Karpas-422 (cell line): ENCODE data around the gene CCDC8. TPM values are rescaled to one million over a fixed set of nuclear protein-coding genes. Genes with fewer than 3 reads are reported as not detected.

Experiments
- DNase-seq: peaks from one replicate; pipeline ENCODE4 v3.0.0-alpha.2; 2015
- H2AFZ ChIP-seq: fragments of 200-600 bp; sonication (generic); 2 replicates; pipeline ENCODE4 v1.6.1; 2014; ENCODE audit warnings: antibody characterized with exemption, low read length, mixed read lengths
- H3K27ac ChIP-seq: fragments of 200-600 bp; sonication (generic); 2 replicates; pipeline ENCODE4 v1.5.1; 2014; ENCODE audit warnings: mild to moderate bottlenecking, low read length, moderate library complexity
- H3K27me3 ChIP-seq: fragments of 200-600 bp; sonication (generic); 2 replicates; pipeline ENCODE4 v1.6.1; 2014; ENCODE audit warnings: low read length, mixed read lengths
- H3K36me3 ChIP-seq: fragments of 200-600 bp; sonication (generic); 2 replicates; pipeline ENCODE4 v1.6.1; 2014; ENCODE audit warnings: low read length, mixed read lengths; ENCODE audit not compliant: insufficient read depth
- H3K4me1 ChIP-seq: fragments of 200-600 bp; sonication (generic); 2 replicates; pipeline ENCODE4 v1.6.1; 2014; ENCODE audit warnings: mild to moderate bottlenecking, low read length, mixed read lengths
- H3K4me2 ChIP-seq: fragments of 200-600 bp; sonication (generic); 2 replicates; pipeline ENCODE4 v1.6.1; 2014; ENCODE audit warnings: low read length, low read depth, mild to moderate bottlenecking; ENCODE audit not compliant: poor library complexity, severe bottlenecking
- H3K4me3 ChIP-seq: fragments of 200-600 bp; sonication (generic); 2 replicates; pipeline ENCODE4 v1.5.1; 2014; ENCODE audit warnings: mild to moderate bottlenecking, antibody characterized with exemption, low read length, mixed read lengths
- H3K79me2 ChIP-seq: fragments of 200-600 bp; sonication (generic); 2 replicates; pipeline ENCODE4 v1.6.1; 2014; ENCODE audit warnings: mild to moderate bottlenecking, low read length, mixed read lengths
- H3K9ac ChIP-seq: fragments of 200-600 bp; sonication (generic); 2 replicates; pipeline ENCODE4 v1.6.0; 2014; ENCODE audit warnings: low read length
- H3K9me2 ChIP-seq: fragments of 200-600 bp; sonication (generic), shearing (Covaris generic); replicated peaks from 2 replicates; pipeline ENCODE4 v1.6.0; 2014; ENCODE audit warnings: mild to moderate bottlenecking, low read length, moderate library complexity; ENCODE audit not compliant: insufficient read depth
- H3K9me3 ChIP-seq: fragments of 300-700, 200-600 bp; sonication (generic); 2 replicates; pipeline ENCODE4 v1.6.1; 2014; ENCODE audit warnings: low read length, mixed read lengths
- H4K20me1 ChIP-seq: fragments of 200-600 bp; sonication (generic); 2 replicates; pipeline ENCODE4 v1.6.1; 2014; ENCODE audit warnings: mild to moderate bottlenecking, antibody characterized with exemption, low read length, low read depth; ENCODE audit not compliant: insufficient read depth
- total RNA-seq: library from RNA; depleted of rRNA; stranded (reverse); fragments of >200 nt; shearing (Covaris generic); gene quantifications from 2 replicates; pipeline ENCODE4 v1.2.3, GENCODE V29; 2014; ENCODE audit warnings: low replicate concordance

Gene CCDC8
- total RNA-seq, 1 experiment from 2014 or later: not detected

DNA sequence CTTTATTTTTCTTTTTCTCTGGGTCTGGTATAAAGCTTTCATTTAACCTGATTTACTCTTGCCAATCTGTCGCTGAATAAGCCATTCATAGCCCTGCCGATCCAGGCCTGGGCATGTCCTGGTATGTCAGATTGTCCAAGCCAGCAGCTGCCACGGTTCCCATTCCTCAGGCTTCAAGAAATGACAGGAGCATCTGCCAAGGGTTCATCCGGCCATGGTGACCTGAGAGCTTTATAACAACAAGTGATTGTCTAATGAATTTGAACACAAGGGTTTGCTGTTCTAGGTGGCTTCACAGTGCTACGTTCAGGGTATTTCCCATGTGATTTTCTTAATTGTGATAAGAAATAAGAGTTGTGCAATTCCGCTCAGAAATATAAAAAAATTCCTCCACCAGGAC, 38.0 kb upstream of the CCDC8 start:
- Histone ChIP-seq H3K36me3 (no peaks in the 10 kb centered on the region), H4K20me1 (no peaks in the 10 kb centered on the region), H3K4me1 (peaks cover 14% of the 10 kb centered on the region), H3K9me3 (no peaks in the 10 kb centered on the region), H3K9me2 (no peaks in the 10 kb centered on the region), H3K79me2 (no peaks in the 10 kb centered on the region), H3K27ac (no peak overlapping the region), H3K4me2 (no peak overlapping the region), H3K27me3 (no peaks in the 10 kb centered on the region), H3K4me3 (no peak overlapping the region), H2AFZ (no peak overlapping the region), H3K9ac (no peak overlapping the region)
- DNase-seq: no peak

- Histone ChIP-seq H3K9me2 (no peaks in the 10 kb centered on the region), H3K36me3 (no peaks in the 10 kb centered on the region), H3K9me3 (no peaks in the 10 kb centered on the region), H3K79me2 (no peaks in the 10 kb centered on the region), H3K4me2 (no peak overlapping the region), H4K20me1 (no peaks in the 10 kb centered on the region), H3K9ac (no peak overlapping the region), H3K27me3 (no peaks in the 10 kb centered on the region), H2AFZ (no peak overlapping the region), H3K4me3 (no peak overlapping the region), H3K4me1 (peaks cover 14% of the 10 kb centered on the region), H3K27ac (no peak overlapping the region)
- DNase-seq: no peak
Measured at GRCh38 chr19:46450737-46451136, 37.4 kb upstream of the CCDC8 start.

GRCh38 chr19:46449228-46449627, 35.9 kb upstream of the CCDC8 start:
- Histone ChIP-seq H3K79me2 (no peaks in the 10 kb centered on the region), H3K4me1 (peaks cover 14% of the 10 kb centered on the region), H3K4me2 (no peak overlapping the region), H3K36me3 (no peaks in the 10 kb centered on the region), H2AFZ (no peak overlapping the region), H4K20me1 (no peaks in the 10 kb centered on the region), H3K9me2 (no peaks in the 10 kb centered on the region), H3K9ac (no peak overlapping the region), H3K4me3 (no peak overlapping the region), H3K27me3 (no peaks in the 10 kb centered on the region), H3K27ac (no peak overlapping the region), H3K9me3 (no peaks in the 10 kb centered on the region)
- DNase-seq: peak; percentile 20

GRCh38 chr19:46448601-46449000, 35.2 kb upstream of the CCDC8 start:
- Histone ChIP-seq H3K4me1 (peaks cover 14% of the 10 kb centered on the region), H3K79me2 (no peaks in the 10 kb centered on the region), H3K9ac (no peak overlapping the region), H3K4me3 (no peak overlapping the region), H3K9me3 (no peaks in the 10 kb centered on the region), H3K9me2 (no peaks in the 10 kb centered on the region), H3K27ac (no peak overlapping the region), H4K20me1 (no peaks in the 10 kb centered on the region), H3K27me3 (no peaks in the 10 kb centered on the region), H2AFZ (no peak overlapping the region), H3K4me2 (no peak overlapping the region), H3K36me3 (no peaks in the 10 kb centered on the region)
- DNase-seq: peak; percentile 16

- H3K9ac ChIP-seq: no peak overlapping the region
- H2AFZ ChIP-seq: no peak overlapping the region
- H3K36me3 ChIP-seq: no peaks in the 10 kb centered on the region
- H3K9me2 ChIP-seq: no peaks in the 10 kb centered on the region
- no peak for DNase-seq
- no peaks in the 10 kb centered on the region for H3K79me2 ChIP-seq
- no peak overlapping the region for H3K27ac ChIP-seq
- no peaks in the 10 kb centered on the region for H4K20me1 ChIP-seq
- H3K4me2 ChIP-seq: no peak overlapping the region
- H3K4me3 ChIP-seq: no peak overlapping the region
- peaks cover 14% of the 10 kb centered on the region for H3K4me1 ChIP-seq
- H3K27me3 ChIP-seq: no peaks in the 10 kb centered on the region
- H3K9me3 ChIP-seq: no peaks in the 10 kb centered on the region
Measured at GRCh38 chr19:46447824-46448223, 34.5 kb upstream of the CCDC8 start.

DNA sequence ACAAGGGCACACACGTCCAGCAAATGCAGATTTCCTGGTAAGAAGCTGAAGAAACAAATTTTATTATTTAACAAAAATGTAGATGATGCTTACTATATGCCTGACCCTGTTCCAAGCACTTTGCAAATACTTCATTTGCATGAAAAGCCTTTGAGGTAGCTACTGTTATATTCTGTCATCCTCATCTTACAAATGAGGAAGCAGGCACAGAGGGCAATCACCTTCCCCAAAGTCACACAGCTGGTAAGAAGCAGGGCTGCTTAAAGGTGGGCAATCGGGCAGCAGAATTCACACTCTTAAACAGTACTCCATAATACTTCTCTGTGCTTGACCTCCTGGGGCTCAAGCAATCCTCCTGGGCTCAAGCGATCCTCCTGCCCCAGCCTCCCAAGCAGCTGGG, 33.6 kb upstream of the CCDC8 start:
- no peak overlapping the region for H2AFZ ChIP-seq
- no peak overlapping the region for H3K27ac ChIP-seq
- no peak overlapping the region for H3K4me2 ChIP-seq
- H3K9me2 ChIP-seq: no peaks in the 10 kb centered on the region
- H3K9me3 ChIP-seq: no peaks in the 10 kb centered on the region
- H3K4me1 ChIP-seq: peaks cover 14% of the 10 kb centered on the region
- H3K27me3 ChIP-seq: no peaks in the 10 kb centered on the region
- no peak overlapping the region for H3K4me3 ChIP-seq
- peak; percentile 66 for DNase-seq
- H3K9ac ChIP-seq: no peak overlapping the region
- H3K79me2 ChIP-seq: no peaks in the 10 kb centered on the region
- no peaks in the 10 kb centered on the region for H3K36me3 ChIP-seq
- no peaks in the 10 kb centered on the region for H4K20me1 ChIP-seq

DNA sequence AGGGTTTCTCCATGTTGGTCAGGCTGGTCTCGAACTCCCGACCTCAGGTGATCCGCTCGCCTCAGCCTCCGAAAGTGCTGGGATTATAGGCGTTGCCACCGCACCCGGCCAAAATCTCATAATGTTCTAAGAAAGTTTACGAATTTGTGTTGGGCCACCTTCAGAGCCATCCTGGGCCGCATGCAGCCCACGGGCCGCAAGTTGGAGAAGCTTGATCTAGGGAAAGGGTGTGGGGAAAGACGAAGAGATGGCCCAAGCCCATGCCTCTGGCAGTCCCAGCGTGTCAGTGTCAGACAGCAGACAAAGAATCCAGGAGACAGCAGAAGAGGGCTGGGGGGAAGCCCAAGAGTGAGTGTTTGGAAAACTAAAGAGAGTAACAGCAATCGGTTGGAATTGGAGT, 32.7 kb upstream of the CCDC8 start:
- no peak overlapping the region for H2AFZ ChIP-seq
- no peaks in the 10 kb centered on the region for H3K9me3 ChIP-seq
- H4K20me1 ChIP-seq: no peaks in the 10 kb centered on the region
- H3K9ac ChIP-seq: no peak overlapping the region
- H3K4me1 ChIP-seq: peaks cover 14% of the 10 kb centered on the region
- no peak overlapping the region for H3K27ac ChIP-seq
- no peak overlapping the region for H3K4me2 ChIP-seq
- H3K9me2 ChIP-seq: no peaks in the 10 kb centered on the region
- H3K36me3 ChIP-seq: no peaks in the 10 kb centered on the region
- H3K79me2 ChIP-seq: no peaks in the 10 kb centered on the region
- no peaks in the 10 kb centered on the region for H3K27me3 ChIP-seq
- DNase-seq: peak; percentile 31
- H3K4me3 ChIP-seq: no peak overlapping the region

DNA sequence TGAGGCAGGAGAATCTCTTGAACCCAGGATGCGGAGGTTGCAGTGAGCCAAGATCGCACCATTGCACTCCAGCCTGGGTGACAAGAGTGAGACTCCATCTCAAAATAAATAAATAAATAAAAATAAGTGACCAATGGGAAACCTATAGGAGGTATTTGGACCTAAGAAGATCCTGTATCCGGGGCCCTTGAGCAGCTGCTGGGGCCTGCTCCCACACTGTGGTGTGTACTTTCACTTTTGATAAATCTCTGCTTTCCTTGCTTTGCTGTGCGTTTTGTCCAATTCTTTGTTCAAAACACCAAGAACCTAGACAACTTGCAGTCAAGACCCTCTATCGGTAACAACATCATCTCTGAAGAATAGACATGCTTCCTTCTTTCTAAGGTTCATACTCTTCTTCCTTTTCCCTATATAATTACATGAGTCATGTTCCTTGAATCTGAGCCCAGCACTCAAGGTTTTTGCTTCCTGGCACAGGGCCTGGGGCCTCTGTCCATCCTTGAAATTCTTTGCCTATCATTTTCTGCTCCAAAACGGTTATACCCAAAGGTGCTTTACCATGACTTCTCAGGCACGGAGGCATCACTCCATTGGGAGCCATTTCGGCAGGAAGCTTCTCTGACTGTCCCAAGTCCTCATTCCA, 29.6 kb upstream of the CCDC8 start:
- no peaks in the 10 kb centered on the region for H4K20me1 ChIP-seq
- H3K4me1 ChIP-seq: peaks cover 13% of the 10 kb centered on the region
- H3K4me2 ChIP-seq: no peak overlapping the region
- H3K9me2 ChIP-seq: no peaks in the 10 kb centered on the region
- no peak overlapping the region for H3K27ac ChIP-seq
- H2AFZ ChIP-seq: no peak overlapping the region
- no peak overlapping the region for H3K9ac ChIP-seq
- H3K4me3 ChIP-seq: no peak overlapping the region
- no peaks in the 10 kb centered on the region for H3K79me2 ChIP-seq
- no peaks in the 10 kb centered on the region for H3K9me3 ChIP-seq
- no peaks in the 10 kb centered on the region for H3K36me3 ChIP-seq
- H3K27me3 ChIP-seq: no peaks in the 10 kb centered on the region
- DNase-seq: no peak

- DNase-seq: no peak
- Histone ChIP-seq H3K27me3 (no peaks in the 10 kb centered on the region), H3K4me1 (peaks cover 2% of the 10 kb centered on the region), H3K9me2 (no peaks in the 10 kb centered on the region), H4K20me1 (no peaks in the 10 kb centered on the region), H3K4me3 (no peak overlapping the region), H3K4me2 (no peak overlapping the region), H2AFZ (no peak overlapping the region), H3K36me3 (no peaks in the 10 kb centered on the region), H3K79me2 (no peaks in the 10 kb centered on the region), H3K9me3 (no peaks in the 10 kb centered on the region), H3K9ac (no peak overlapping the region), H3K27ac (no peak overlapping the region)
Measured at GRCh38 chr19:46441866-46442265, 28.5 kb upstream of the CCDC8 start.
